ENCODE measurements around the gene FOXE3.
A peak's percentile ranks its signal among the peaks of the same experiment; 100 is the strongest.

FOXE3 gene

DNA sequence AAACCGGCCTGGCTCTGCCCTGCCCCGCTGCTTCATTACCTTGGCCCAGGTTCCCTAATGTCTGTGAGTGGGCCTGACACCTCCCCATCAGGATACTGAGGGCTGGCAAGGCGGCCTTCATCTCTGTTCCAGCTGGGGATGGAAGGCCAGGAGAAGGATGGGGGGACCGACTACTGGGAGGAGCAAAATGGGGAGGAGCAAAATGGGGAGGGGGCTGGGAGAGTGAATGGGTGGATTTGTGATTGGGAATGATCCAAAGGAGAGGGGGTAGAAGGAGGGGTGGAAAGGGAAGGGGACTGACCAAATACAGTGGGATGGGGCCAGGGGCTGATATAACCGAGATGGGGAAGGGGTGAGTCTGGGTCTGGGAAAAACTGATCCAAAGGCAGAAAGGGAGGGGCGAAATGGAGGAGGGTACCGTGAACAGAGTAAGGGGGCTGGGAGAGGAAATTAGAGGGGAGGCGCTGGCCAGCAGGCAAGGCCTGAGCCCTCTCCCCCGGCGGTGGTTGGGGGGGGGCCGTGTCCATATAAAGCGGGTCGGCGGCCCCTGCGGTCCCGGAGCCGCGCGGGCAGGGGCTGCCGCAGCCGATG lies at the start of gene FOXE3:
Gene FOXE3, plus strand, starts transcription at position 558 of the 591 bp plus-strand sequence. Its CDS starts 31 bp downstream, at position 589.
- no peak for DNase-seq (ENCODE audit: low read depth in 2 of 3, low spot score in 1 of 3)

DNA sequence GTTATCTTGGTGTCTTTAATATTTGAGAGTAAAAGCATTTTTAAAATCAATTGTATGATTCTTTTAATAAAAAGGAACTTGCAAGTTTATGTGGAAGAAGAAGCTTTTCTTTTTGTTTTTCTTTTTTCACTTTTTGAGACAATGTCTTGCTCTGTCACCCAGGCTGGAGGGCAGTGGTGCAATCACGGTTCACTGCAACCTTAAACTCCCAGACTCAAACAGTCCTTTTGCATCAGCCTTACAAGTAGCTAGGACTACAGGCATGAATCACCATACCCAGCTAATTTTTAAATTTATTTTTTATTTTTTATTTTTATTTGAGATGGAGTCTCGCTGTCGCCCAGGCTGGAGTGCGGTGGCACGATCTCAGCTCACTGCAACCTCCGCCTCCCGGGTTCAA lies 48.4 kb upstream of the FOXE3 start:
- DNase-seq (ENCODE audit: low read depth in 2 of 3, low spot score in 1 of 3) = no peak

DNA sequence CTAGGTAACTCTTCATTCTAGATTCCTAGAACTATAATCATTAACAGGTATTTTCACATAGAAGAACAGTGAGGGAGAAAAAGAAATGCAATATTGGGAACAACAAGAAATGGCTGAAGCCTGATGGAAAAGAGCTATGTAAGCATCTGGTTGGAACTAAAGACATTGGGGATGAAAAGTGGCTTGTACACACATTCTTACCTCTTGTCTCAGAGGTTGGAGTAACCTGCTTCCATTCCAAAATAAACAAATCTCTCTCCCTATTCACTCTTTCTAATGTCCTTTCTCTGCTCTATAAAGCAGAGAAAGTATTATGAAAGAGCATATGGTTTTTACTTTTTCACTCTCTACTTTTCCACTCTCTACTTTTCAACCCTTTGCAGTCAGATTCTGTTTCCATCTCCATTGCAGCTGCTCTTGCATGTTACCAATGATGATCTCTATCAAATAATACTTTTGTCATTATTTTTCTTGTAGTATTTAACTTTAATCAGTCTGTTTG lies 45.0 kb upstream of the FOXE3 start:
- no peak for DNase-seq (ENCODE audit: low read depth in 2 of 3, low spot score in 1 of 3)

DNA sequence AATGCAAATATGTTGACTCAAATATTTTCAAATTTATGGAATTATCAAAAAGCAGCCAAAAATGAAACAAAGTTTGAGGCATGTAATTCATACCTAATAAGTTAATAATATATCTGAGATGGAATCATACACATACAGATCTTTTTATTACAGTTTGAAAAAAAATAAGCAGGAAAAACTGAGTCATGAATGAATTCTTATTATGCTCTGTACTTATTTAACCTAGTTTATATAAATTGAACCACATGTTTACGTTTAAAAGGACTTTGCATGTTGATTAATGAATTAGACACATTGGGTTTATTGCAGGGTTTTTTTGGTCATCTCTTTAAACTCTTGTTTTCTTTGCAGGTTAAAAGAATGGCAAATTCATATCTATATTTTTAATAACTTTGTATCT lies 41.6 kb upstream of the FOXE3 start:
- no peak for DNase-seq (ENCODE audit: low read depth in 2 of 3, low spot score in 1 of 3)

DNA sequence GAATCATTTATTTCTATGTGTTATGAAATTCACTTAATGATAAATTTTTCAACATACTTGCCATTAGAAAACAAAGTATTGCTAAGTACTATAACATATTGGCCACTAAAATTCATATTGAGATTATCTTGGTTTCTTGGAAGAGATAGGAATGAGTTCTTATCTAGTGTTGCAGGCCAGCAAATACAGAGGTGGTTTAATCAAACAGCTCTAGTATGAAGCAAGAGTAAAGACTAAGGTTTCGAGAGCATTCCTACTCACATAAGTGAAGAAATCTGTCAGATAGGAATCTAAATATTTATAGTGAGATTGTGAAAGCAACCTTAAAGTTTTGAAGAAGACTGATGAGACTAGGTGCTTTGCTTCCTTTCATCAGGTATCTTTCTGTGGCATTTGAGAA lies 37.9 kb upstream of the FOXE3 start:
- DNase-seq (ENCODE audit: low read depth in 2 of 3, low spot score in 1 of 3) = no peak

DNA sequence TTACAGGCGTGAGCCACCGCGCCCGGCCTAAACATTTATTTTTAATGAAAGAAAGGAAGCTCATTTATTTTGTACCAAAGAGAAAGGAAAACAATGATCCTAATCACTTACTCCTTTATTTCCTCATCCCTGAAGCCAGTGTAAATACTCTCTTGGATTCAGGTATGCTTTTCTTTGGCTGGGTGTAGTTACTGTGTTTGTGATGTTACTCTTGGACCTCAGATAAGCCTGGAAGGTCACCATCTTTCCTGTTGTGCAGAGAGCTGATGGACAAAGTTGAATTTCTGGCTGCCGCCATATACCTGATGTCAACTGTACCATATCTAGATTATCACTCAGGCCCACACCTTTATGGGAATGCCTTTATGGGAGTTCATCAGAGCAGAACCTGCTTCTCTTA lies 35.4 kb upstream of the FOXE3 start:
- no peak for DNase-seq (ENCODE audit: low read depth in 2 of 3, low spot score in 1 of 3)

DNA sequence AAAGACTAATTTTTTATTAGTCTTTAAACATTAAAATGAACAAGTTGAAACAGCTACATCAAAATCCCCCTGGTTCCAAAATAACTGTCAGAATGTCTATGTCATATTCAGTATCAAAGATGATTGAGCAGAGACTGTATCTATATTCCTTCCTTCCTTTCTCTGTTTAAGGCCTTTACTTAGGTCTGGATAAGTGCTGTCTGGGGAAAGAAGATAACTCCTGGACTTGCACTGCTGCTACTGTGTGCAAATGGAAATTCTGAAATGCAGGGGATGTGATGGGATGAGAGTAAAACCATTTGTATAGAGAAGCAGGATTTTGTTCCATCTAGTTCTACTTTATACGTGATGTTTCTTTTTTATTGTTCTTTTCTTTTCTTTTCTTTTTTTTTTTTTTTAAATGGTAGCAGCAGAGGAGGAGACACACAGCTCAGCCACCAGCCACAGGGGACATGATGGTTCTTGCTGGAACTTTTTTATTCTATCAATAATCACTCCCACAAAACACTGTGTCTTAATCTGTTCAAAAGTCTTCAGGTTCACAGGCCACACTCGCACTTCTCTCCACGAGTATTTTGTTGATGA lies 33.6 kb upstream of the FOXE3 start:
- DNase-seq (ENCODE audit: low read depth in 2 of 3, low spot score in 1 of 3) = no peak

DNA sequence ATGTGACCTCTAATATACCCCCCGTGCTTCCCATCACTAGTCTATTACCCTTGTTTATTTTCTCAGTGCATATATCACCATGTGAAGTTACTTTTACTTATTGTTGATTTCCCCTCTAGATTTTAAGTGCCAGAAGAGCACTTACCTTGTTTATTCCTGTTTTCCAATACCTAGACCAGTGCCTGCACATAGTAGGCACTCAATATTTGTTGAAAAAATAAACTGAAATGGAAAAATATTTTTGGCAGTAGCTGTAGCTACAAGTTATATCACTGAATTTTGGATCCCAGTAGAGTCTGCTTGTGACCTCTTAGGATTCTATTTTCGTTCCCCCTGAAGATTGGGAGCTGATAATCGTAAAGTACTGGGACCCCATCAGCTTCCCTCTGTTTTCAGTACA lies 32.0 kb upstream of the FOXE3 start:
- no peak for DNase-seq (ENCODE audit: low read depth in 2 of 3, low spot score in 1 of 3)

DNA sequence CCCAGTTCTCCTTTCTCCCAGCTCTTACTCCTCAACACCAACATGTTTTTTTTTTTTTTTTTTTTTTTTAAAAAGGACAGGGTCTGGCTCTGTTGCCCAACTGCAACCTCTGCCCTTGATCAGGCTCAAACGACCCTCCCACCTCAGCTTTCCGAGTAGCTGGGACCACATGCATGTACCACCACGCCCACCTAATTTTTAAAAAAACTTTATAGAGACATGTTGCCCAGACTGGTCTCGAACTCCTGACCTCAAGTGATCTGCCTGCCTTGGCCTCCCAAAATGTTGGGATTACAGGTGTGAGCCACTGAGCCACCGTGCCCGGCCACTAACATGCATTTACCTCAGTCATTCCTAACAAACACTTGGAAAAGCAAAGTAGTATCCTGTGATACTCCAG lies 31.1 kb upstream of the FOXE3 start:
- DNase-seq (ENCODE audit: low read depth in 2 of 3, low spot score in 1 of 3) = no peak

DNA sequence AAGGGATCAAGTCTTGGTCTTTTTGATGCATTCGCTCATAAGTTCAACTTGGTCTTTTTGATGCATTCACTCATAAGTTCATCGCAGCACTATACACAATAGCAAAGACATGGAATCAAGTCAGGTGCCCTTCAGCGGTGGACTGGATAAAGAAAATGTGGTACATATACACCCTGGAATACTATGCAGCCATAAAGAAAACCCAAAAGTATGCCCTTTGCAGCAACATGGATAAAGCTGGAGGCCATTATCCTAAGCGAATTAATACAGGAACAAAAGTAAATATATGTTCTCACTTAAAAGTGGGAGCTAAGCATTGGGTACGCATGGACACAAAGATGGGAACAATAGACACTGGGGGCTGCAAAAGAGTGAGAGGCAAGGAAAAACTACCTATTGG lies 29.8 kb upstream of the FOXE3 start:
- DNase-seq (ENCODE audit: low read depth in 2 of 3, low spot score in 1 of 3) = no peak

DNA sequence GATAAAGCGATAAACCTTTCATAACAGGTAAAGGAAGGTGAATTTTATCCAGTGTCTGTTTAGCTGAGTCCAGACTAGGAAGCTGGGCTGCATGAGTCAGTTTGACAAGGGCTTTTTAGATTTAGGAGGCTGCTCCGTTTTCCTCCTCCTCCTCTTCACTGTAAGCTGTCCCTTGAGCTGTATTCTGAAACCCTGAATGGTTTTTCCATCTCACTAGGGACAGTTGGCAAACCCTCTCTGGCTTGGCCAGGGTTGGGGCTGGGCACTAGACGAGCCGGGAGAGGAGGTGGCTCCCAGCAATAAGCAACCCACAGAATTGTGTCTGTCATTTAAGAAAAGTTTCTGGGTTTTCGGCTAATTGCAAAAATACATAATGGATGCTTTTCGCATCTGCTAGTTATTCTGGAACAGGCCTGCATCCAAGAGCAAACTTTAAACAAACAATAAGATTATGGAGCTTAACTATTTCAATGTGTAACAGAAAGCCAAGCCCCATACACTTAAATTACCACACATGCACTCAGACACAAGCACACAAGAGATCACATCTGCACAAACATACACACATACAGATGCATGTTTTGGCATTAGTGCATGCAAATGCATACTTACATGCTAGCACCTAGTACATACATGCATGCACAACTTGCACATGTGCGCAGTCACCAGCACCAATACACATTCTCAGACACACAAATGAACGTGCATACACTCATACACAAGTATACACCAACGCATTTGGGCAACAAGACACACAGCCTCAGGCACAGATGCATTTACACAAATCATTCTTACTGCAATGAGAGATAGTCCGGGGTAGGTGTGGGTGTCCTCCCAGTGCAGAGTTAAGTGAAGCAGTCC lies 27.8 kb upstream of the FOXE3 start:
- no peak for DNase-seq (ENCODE audit: low read depth in 2 of 3, low spot score in 1 of 3)

DNA sequence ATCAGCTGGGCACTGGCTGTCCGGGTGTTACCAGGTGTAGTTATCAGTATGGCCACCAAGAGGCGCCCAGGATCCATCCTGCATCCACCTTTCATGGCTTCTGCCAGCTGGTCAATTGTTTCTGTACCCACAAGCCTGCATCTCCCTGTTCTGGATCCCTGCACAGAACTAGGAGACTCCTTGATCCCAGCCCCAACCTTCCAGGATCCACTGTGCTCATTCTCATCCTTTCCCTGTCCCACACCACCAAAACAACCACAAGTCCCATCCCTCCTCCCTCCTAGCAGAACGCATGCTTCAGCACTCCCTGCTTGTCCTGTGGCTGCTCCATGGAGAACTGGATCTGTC lies 27.2 kb upstream of the FOXE3 start:
- peak; percentile 26 to 48 (median 38) for DNase-seq (ENCODE audit: low read depth in 2 of 3, low spot score in 1 of 3)

DNA sequence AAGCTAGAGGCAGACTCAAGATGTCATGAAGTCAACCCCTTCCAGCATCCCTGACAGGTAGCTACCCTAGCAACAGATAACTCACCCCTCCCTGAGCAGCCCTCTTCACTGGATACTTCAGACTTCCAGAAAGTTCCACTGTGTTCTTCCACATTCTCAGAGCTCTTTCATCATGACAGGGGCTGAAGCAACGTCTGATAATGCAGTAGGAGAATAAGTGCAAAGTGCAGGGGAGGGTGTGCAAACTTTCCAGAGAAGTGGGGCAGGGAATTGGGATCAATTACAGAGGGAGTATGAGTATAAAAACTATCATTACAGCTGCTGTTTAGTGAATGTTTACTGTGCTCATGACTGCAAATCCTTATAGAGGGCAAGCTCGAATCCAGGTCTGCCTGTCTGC lies 26.4 kb upstream of the FOXE3 start:
- DNase-seq (ENCODE audit: low read depth in 2 of 3, low spot score in 1 of 3) = no peak

DNA sequence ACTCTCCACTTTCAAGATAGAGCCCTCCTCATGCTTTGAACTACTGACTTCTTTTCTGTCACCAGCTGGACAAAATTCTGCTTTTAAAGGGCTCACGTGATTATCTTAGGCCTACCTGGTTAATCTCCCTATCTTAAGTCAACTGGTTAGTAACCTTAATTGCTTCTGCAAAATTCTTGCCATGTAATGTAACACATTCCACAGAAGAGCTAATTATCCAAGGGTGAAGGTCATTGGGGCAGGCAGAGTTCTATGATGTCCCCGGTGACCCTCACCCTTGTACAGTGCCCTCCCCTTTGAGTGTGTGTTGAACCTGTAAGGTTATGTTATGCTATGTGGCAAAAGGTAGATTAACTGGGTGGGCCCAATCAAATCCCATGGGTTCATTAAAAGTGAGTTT lies 25.2 kb upstream of the FOXE3 start:
- no peak for DNase-seq (ENCODE audit: low read depth in 2 of 3, low spot score in 1 of 3)

DNA sequence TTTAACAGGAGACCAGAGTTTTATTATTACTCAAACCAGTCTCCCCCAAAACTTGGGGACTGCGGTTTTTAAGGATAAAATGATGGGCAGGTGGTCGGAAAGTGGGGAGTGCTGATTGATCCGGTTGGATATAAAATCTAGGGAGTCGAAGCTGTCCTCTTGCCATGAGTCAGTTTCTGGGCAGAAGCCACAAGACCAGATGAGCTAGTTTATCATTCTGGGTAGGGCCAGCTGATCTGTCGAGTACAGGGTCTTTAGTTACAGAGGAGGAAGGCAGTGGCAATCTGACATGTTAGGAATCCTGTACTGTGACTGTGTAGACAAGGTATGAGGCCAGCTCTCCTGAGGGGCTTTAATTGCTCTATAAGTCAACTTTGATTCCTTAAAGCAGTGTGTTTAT lies 22.9 kb upstream of the FOXE3 start:
- DNase-seq (ENCODE audit: low read depth in 2 of 3, low spot score in 1 of 3) = no peak

DNA sequence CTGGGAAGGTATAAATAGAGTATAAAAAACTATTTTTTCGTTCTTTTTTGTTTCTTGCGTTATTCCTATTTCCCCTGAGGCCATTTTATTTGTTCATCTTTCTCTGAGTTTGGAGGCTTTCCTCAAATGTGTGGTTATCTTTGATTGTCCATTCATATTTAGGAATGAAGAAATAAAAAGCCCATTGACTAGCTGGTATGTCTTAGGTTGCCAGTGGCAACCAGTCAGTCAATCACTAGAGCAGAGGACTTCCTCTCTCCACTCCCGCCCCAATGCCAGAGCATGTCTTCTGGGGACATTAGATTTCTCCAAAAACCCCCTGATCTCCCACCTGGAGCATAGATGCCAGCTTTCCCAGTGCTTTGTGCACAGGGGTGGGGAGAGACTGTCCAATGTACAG lies 20.7 kb upstream of the FOXE3 start:
- DNase-seq (ENCODE audit: low read depth in 2 of 3, low spot score in 1 of 3) = no peak

DNA sequence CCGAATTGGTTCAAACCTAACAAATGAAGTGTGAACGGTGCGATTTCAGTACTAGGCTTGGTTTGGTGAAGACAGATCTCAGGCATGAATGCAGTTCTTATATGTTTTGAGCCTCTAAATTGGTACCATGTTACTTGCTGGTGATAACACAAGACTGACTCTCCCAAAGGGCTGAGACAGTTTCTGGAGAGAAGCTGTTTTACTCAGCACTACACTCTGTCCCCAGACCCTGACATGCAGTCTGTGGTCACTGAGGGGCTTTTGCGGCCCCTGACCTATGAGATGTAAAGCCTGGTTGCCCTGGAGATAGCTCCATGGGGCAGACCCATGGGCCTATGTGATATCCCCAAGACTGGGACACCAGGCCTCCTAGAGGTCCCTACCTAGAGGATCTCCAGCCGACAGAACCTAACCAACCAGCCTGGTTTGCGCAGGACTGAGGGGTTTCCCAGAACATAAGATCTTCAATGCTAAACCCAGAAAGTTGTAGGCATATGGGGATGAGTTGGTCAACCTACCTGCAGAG lies 19.4 kb upstream of the FOXE3 start:
- DNase-seq (ENCODE audit: low read depth in 2 of 3, low spot score in 1 of 3) = no peak

DNA sequence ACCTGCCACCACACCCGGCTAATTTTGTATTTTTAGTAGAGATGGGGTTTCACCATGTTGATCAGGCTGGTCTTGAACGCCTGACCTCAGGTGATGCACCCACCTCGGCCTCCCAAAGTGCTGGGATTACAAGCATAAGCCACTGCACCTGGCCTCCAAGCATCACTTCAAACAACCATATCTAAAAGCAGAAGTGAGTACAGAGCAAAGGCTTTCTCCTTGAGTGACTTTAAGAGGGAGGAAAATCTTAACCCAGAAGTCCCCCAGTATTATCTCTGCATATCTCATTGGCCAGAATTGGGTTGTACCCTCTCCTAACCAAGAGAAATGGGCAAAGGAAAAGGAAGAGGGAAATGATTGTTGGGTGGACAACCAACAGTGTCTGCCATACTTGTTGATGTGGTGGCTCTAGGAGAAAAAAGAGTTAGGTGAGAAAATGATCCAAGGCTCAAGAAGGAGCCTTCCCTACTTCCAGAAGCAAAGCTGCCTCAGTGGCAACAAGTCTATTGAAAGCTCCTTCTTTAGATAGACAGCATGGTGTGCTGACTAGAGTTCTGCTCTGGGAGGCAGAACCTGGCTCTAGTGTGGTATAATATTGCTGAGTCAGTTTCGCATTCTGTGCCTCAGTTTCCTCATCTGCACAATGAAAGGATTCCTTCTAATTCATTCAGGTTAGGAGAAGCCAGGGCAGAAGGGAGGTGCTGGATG lies 16.8 kb upstream of the FOXE3 start:
- no peak for DNase-seq (ENCODE audit: low read depth in 2 of 3, low spot score in 1 of 3)

DNA sequence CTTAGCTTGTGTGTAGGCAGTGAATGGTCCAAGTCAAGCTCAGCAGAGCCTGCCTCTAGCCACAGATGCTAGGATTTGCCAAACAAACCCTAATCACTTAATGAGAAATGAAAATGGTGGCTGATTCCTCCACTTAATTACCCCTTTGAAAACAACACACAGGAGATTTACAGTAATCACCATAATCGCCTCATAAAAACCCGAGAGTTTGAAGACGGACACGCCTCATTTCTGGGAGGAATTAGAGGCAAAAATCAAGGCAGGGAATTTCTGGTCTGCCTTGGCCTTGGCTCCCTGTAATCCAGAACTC lies 16.3 kb upstream of the FOXE3 start:
- no peak for DNase-seq (ENCODE audit: low read depth in 2 of 3, low spot score in 1 of 3)

DNA sequence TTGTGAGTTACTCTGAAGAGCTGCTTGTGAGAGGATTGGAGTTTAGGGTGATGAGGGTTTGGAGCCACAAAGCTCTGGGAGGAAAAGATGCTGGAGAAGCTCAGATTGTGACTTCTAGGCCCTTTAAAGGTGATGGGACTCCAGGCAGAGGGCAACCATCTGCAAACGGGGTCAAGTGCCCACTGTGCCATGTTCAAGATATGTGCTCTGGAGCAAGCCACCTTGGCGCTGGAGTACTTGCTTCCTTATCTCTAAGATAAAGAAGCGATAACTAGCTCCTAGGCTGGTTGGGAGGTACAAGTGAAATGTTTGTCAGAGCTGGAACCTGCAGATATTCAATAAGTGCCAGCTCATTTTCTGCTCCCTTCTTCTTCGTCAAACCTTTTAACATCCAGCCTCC lies 14.3 kb upstream of the FOXE3 start:
- no peak for DNase-seq (ENCODE audit: low read depth in 2 of 3, low spot score in 1 of 3)

DNA sequence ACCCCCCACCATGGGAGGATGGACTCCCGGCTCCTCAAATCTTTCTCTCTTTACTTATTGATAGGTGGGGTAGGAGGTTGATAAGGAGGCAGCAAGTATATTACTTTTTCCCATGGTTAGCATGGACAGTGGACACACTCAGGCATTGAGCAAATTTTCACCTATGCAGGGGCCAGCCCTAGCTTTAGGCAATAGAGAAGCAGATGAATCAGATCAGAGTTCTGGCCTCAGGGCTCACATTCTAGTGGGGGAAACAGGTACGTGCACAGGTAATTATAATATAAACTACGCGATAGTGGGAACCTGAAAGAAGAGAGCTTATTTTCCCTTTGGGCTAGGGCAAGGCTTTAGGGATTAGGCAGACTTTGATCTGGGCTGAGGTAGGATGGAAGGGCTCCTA lies 13.5 kb upstream of the FOXE3 start:
- DNase-seq (ENCODE audit: low read depth in 2 of 3, low spot score in 1 of 3) = no peak
